OCI-LY3 (cell line): Measurements from ENCODE around the gene CLEC18B.

ENCODE experiments used
- EZH2phosphoT487 ChIP-seq: fragments of 200-600 bp; shearing (Covaris generic); IDR thresholded peaks from 2 replicates; pipeline ENCODE4 v1.6.1; 2018; ENCODE audit warnings: antibody characterized with exemption, mixed run types, low read depth
- TF ChIP-seq, protein P1 (sequence below): fragments of 200-600, 300-600 bp; sonication (generic); IDR thresholded peaks from 2 replicates; pipeline ENCODE4 v1.5.1; 2014; ENCODE audit warnings: antibody characterized with exemption, low read length, low read depth

DNA sequence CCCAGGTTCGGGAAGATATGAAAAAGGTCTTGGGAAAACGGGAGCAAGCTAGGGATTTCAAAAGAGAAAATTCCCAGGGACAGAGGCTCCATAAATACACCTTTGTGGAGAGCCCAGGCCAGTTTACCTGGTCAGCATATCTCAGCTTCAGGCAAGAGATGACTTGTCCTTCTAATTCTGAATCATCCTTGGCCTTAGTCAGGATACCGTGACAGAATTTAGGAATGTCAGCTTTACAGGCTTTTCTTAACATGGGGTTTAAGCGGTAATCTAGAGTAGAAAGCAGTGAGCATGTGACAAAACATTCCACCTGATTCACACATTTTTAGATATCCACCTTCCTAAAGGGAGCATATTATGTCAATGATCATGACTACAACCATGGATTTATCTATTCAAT lies 41.1 kb upstream of the CLEC18B start:
- TF ChIP-seq, protein P1, sequence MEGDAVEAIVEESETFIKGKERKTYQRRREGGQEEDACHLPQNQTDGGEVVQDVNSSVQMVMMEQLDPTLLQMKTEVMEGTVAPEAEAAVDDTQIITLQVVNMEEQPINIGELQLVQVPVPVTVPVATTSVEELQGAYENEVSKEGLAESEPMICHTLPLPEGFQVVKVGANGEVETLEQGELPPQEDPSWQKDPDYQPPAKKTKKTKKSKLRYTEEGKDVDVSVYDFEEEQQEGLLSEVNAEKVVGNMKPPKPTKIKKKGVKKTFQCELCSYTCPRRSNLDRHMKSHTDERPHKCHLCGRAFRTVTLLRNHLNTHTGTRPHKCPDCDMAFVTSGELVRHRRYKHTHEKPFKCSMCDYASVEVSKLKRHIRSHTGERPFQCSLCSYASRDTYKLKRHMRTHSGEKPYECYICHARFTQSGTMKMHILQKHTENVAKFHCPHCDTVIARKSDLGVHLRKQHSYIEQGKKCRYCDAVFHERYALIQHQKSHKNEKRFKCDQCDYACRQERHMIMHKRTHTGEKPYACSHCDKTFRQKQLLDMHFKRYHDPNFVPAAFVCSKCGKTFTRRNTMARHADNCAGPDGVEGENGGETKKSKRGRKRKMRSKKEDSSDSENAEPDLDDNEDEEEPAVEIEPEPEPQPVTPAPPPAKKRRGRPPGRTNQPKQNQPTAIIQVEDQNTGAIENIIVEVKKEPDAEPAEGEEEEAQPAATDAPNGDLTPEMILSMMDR = no peak
- TF ChIP-seq EZH2phosphoT487 = no peak
